HUDEP-2 (cell line): ENCODE data around the gene ARHGAP26.
"Not testable (repeated sequence)": the region's sequence is repeated elsewhere in the genome, so short reads cannot be mapped to it uniquely, and the experiment has no call there.

Experiments
- DNase-seq, 76 experiments: peaks; one replicate each; lab custom pipeline; 2025; ENCODE audit not compliant: unreplicated experiment in 76 of 76; lab: John Stamatoyannopoulos, UW

The ARHGAP26 gene

DNA sequence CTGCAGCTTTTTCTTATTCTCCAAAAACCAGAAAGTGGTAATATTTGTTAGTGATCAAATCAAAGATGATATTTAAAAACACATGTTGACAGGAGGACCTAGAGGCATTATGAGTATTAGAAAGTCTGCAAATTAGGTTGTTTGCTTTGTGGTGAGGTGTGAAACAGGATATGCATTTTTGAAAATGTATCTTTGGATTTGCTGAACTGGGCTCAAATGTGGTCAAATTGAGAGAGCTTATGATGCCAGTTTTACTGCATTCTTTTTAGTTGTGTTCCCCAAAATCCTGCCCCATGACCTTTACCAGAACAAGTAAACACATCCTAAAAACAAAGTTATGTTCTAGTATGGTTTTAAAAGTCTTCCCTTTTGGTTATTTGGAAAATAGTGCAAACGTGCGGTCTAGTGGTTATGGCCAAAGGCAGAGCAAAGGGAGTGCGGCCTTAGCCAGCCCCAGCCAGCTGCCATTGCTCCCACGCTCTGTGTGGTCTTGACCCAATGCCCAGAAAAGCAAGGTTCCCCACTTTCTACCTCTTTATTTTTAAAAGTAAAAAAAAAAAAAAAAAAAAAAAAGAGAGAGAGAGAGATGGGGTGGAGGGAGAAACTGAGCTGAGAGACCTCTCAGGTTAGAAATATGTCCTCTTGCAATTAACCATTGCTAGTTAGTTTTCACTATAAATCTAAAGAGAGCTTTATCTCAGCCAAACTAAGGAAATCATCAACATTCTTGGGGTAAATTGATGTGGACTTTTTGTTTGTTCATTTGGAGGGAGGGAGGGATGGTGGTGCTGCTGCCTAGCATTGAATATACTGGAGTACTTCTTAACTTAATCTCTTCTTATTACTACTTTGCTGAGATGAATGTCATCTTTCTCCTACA, 176.6 kb downstream of the ARHGAP26 start:
- no peak for DNase-seq

DNA sequence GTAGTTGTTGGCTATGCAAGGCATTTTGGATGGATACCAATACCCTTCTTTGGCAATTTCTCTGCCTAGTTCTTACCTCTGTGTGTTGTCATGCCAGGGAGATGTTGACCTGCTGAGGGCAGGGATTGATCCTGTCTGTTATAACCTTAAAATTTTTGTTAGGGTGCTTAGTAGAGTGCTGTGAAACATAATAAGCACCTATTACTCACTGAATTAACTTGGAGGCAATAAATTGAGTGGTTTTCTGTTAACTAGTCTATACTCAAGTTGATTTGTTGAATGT, 177.2 kb downstream of the ARHGAP26 start:
- DNase-seq = no peak

- DNase-seq = no peak
Observed at GRCh38 chr5:142952229-142952628, 182.1 kb downstream of the ARHGAP26 start.

DNA sequence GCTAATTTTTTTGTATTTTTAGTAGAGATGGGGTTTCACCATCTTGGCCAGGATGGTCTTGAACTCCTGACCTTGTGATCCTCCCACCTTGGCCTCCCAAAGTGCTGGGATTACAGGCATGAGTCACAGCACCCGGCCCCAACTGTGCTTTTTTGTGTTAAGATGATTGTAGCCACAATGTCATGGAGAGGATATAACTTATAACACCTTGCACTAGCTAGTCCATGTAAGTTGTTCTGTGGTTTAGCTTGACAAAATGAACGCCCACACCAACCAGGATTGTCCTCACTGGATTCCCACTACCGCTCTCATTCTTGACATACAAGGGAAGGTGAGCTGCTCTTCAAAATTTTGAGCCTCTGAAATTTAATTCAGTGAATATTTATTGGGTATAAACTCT, 182.7 kb downstream of the ARHGAP26 start:
- DNase-seq = not testable (repeated sequence)

- no peak for DNase-seq
Observed at GRCh38 chr5:142954455-142954854, 184.3 kb downstream of the ARHGAP26 start.

DNA sequence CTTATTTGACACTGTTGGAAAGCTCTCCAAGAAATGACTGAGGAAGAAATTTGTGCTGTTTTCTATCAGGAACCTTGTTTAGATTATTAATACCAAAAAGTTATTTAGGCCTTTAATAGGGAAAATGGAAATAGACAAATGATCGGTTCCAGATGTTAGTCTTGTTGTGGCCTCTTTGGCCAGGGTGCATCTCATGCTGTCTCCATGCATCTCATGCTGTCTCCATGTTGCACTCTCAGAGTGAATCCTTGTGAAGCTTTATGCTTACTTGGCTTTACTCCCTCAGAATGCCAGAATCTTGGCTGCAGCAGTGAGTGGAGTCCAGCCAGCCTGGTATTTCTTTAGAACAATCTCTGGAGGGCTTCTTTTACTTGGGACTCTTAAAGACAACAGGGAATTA, 185.5 kb downstream of the ARHGAP26 start:
- no peak for DNase-seq

DNA sequence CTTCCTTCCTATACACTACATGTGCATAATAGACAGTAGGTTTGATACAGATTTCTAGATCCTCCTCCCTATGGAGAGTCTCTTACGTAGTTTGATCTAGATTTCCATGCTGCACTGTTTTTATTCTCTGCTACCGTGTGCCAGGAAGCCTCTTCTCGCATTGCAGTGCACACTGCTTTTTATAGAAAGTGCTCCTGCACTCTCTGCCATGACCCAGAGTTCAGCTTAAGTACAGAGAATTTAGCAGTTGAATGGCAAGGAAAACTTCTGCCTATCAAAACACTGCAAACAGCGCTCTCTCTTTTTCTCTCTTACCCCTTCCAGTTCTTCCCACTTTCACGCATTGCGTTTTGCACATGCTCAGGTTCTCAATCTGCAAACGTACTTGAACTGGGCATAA, 187.4 kb downstream of the ARHGAP26 start:
- no peak for DNase-seq

- DNase-seq = no peak
Observed at GRCh38 chr5:142958944-142959682, 188.9 kb downstream of the ARHGAP26 start.

DNA sequence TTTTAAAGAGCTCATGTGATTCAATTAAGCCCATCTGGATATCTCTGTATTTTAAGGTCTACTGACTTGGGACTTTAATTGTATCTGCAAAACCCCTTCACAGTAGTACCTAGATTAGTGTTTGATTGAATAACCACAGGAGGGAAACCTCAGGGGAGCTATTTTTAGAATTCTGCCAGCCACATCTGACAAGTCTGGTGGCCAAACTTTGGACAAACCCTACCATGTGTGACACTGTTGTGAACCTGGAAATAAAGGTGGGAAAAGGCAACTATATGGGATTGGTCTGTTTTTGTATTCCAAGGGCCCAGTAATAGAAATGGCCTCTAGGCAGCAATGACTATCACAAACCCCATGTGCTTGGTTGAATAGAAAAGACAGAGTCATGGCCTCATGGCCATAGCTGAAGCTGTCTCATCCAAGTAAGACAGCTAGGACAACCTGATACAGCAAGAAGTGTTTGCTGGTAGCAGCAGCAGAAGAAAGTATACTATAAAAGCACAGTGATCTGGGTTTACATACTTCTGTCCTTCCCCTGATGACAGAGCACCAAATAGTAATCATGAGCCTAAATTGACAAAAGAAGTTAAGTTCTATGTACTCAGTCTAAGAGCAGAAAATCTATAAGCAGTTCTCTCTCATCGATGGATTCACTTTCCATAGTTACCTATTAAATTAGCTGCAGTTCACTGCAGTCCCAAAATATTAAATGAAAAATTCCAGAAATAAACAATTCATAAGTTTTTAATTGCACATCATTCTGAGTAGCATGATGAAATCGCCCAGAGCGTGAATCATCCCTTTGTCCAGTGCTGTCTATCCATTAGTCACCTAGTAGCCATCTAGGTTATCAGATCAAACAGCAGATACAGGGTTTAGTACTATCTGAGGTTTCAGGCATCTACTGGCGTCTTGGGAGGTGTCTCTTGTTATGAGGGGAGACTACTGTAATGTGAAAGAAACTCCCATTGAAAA, 189.8 kb downstream of the ARHGAP26 start:
- no peak for DNase-seq

DNA sequence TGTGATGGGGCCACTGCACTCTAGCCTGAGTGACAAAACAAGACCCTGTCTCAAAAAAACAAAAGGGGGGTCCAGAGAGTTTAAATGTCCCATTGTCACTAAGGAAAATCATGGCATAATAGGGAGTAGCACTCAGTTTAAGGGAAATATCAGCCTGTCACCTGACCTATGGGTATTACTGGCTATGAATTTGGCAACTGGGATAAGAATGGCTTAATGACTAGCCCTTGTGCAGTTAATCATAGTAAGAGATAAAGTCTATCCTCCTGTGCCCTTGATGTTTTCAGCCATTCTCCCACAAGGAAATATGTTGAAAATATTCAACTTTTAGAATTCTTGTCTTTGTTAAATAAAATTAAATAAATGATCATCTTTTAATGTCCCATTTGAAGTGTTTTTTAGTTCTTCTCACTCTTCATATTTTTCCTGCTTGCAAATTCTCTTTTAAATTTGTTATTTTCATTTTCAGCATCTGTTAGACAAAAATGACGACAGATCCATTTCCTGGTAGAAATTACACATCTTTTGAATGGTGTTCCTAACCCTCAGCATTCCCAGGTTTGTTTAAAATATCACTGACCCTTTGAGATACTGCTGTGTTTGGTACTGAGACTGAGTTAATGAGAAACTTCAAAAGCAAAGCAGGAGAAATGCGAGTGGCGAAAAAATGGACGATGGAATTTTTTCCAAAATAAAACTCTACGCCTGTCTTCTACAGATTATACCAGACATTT, 191.4 kb downstream of the ARHGAP26 start:
- DNase-seq = no peak

- no peak for DNase-seq
Observed at GRCh38 chr5:142962174-142962533, 192.0 kb downstream of the ARHGAP26 start.

- DNase-seq = not testable (repeated sequence)
Observed at GRCh38 chr5:142965258-142966120, 195.3 kb downstream of the ARHGAP26 start.

DNA sequence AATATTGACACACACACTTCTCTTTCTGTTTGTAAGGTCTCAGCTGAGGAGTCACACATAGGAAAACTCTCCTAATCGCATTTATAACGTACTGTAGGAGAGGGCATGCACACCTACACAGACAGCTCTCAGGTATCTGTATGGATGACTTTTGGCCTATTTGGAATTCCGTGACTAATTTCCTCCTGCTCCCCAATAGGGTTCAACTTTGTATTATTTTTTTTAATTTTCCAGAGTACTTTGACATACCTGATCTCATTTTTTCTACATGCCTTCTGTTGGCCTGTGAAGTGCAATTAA, 195.9 kb downstream of the ARHGAP26 start:
- no peak for DNase-seq

GRCh38 chr5:142969186-142969585, 199.0 kb downstream of the ARHGAP26 start:
- no peak for DNase-seq

DNA sequence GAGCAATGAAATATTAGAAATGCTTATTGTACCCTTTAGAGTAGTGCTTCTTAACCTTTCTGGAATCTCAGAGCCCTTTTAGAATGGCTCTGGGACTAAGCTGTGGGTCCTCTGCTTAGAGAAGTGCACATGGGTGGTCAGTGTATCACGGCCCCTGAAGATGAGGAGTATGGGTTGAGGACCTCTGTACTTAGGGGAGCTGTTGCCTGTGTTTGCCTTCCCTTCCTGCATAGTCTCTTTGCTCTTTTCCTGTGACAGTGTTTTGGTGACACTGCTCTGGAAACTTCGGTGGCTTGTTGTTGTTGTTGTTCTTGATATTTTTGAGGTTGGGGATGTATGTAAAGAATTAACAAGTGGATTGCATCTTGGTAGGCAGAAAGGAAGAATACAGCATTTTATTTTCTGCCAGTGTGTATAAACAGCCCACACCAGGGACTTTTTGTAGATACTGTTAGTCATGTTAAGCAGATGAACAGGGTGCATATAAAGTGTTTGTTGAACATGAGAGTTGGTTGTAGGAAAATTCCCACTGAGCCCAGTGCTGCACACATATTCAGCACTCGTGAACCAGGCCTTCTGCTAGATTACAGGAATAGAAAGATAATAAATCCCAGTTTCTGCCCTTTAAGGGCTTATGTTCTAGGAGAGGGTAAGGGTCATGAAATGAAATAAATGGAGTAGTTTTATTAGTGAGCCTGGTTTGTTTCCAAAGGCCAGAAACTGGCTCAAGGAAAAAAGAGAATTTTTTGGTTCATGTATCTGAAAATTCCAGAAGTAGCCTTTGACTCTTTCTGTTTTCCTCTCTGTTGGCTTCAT, 199.7 kb downstream of the ARHGAP26 start:
- no peak for DNase-seq

DNA sequence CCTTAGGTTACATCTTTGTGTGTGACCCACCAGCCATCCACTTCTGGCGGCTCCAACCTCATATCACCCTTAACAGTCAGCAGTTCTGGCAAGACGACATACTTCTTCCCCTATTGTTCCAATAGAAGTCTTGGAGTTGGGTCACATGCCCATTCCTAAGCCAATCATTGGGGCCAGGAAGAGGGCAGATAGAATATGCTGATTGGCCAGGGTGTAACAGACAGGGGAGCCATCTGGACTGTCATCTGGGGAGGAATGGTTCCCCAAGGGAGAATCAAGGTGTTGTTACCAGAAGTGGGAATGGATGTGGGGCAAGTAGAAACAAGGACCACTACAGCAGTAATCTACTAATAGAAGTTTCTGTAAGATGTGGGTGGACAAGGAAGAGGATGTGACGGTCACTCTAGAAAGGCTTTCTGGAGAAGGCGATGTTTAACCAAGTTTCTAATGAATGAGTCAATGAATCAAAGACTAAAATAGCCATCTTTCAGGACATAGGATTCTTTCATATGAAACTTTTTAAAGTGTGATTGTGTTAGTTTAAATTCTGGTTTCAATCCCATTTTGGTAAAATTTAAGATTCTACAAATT, 200.4 kb downstream of the ARHGAP26 start:
- no peak for DNase-seq

DNA sequence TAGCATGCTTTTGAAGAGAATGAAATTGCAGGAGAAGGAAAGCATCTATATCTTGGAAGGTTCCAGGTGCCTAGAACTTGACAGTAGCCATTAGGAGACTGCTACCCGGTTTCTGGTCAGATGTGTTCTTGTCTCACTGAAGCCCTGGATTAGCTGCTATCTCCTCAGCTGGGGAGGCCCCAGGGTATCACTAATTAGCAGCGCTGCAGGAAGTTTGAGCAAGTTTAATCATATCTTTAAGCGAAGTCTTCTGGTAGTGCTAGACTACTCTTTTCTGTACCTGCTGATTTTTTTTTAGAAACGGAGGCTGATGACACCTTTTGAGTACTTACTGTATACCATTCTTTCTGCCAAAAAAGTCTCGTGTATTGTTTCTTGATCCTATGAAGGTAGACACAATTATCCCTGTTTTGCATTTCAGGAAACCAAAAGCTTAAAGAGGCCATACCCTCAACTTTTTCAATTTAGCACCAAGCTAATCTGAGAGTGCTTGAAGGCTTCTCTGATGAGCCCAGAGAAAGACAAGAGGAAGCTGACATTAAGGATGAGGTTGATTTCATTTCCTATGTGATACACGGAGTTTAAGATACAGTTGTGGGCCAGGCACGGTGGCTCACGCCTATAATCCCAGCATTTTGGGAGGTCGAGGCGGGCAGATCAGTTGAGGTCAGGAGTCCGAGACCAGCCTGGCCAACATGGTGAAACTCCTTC, 201.3 kb downstream of the ARHGAP26 start:
- DNase-seq = no peak

DNA sequence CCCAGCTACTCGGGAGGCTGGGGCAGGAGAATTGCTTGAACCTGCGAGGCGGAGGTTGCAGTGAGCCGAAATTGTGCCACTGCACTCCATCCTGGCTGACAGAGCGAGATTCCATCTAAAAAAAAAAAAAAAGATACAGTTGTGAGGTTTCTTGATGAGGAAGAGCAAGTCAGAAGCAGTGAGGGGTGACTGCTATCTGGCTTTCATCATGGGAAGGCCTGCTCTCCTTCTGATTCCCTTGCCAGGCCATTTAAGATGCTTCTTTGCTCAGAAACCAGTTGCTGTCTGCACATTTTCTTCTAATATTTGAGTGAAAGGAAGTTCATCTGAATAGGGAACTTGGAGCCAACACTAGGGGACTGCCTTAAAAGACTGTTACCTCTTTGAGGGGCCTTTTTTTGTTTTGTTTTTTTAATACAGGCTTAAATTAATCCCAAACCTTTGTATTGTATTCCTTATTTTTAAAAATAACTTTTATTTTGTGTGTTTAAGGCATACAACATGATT, 201.9 kb downstream of the ARHGAP26 start:
- DNase-seq = no peak
